Measurements from ENCODE around the gene ENPEP. TPM values are rescaled to one million over a fixed set of nuclear protein-coding genes. Genes with fewer than 3 reads are reported as not detected.
A peak's percentile ranks its signal among the peaks of the same experiment; 100 is the strongest.
"Not testable (repeated sequence)": the region's sequence is repeated elsewhere in the genome, so short reads cannot be mapped to it uniquely, and the experiment has no call there.

Gene ENPEP
- 1.3 and 1.6 TPM in 2 replicates for total RNA-seq (2014; rRNA removed; shearing (Covaris generic))
- polyA plus RNA-seq (2014; cell fraction: nucleus; rRNA removed): 0.24 and 1.2 TPM in 2 replicates

- no peak for DNase-seq (ENCODE audit: extremely low read depth, low read depth)
Observed at GRCh38 chr4:110475881-110476818, at the start of gene ENPEP. Gene ENPEP (plus strand): TSS chr4:110476155. CDS start chr4:110476415, 260 bp downstream.

GRCh38 chr4:110431805-110432204 lies 44.1 kb upstream of the ENPEP start:
- DNase-seq (ENCODE audit: extremely low read depth, low read depth): not testable (repeated sequence)

- not testable (repeated sequence) for DNase-seq (ENCODE audit: extremely low read depth, low read depth)
Observed at GRCh38 chr4:110437292-110437691, 38.7 kb upstream of the ENPEP start.

- DNase-seq (ENCODE audit: extremely low read depth, low read depth): not testable (repeated sequence)
Observed at GRCh38 chr4:110439209-110439608, 36.7 kb upstream of the ENPEP start.

- DNase-seq (ENCODE audit: extremely low read depth, low read depth): no peak
Observed at GRCh38 chr4:110442309-110442708, 33.6 kb upstream of the ENPEP start.

GRCh38 chr4:110442788-110443187 lies 33.2 kb upstream of the ENPEP start:
- no peak for DNase-seq (ENCODE audit: extremely low read depth, low read depth)

- no peak for DNase-seq (ENCODE audit: extremely low read depth, low read depth)
Observed at GRCh38 chr4:110449947-110450346, 26.0 kb upstream of the ENPEP start.

- no peak for DNase-seq (ENCODE audit: extremely low read depth, low read depth)
Observed at GRCh38 chr4:110452546-110452945, 23.4 kb upstream of the ENPEP start.

GRCh38 chr4:110454441-110454840 lies 21.5 kb upstream of the ENPEP start:
- no peak for DNase-seq (ENCODE audit: extremely low read depth, low read depth)

GRCh38 chr4:110458494-110459266 lies 17.3 kb upstream of the ENPEP start:
- DNase-seq (ENCODE audit: extremely low read depth, low read depth): no peak

GRCh38 chr4:110460074-110460746 lies 15.7 kb upstream of the ENPEP start:
- DNase-seq (ENCODE audit: extremely low read depth, low read depth): no peak

GRCh38 chr4:110467400-110467799 lies 8.6 kb upstream of the ENPEP start:
- DNase-seq (ENCODE audit: extremely low read depth, low read depth): no peak

- DNase-seq (ENCODE audit: extremely low read depth, low read depth): no peak
Observed at GRCh38 chr4:110472583-110473329, 3.2 kb upstream of the ENPEP start.

- DNase-seq (ENCODE audit: extremely low read depth, low read depth): no peak
Observed at GRCh38 chr4:110474481-110474880, 1.5 kb upstream of the ENPEP start.

- not testable (repeated sequence) for DNase-seq (ENCODE audit: extremely low read depth, low read depth)
Observed at GRCh38 chr4:110475080-110475479, 875 bp upstream of the ENPEP start.

GRCh38 chr4:110477836-110478235 lies 1.9 kb downstream of the ENPEP start:
- DNase-seq (ENCODE audit: extremely low read depth, low read depth): no peak

GRCh38 chr4:110480031-110480549 lies 4.1 kb downstream of the ENPEP start:
- DNase-seq (ENCODE audit: extremely low read depth, low read depth): peak; percentile 80

GRCh38 chr4:110480746-110481271 lies 4.9 kb downstream of the ENPEP start:
- DNase-seq (ENCODE audit: extremely low read depth, low read depth): peak; percentile 3

- DNase-seq (ENCODE audit: extremely low read depth, low read depth): no peak
Observed at GRCh38 chr4:110483516-110483915, 7.6 kb downstream of the ENPEP start.

- DNase-seq (ENCODE audit: extremely low read depth, low read depth): no peak
Observed at GRCh38 chr4:110484029-110484428, 8.1 kb downstream of the ENPEP start.
